ENCODE data around the gene PAQR8. TPM values are rescaled to one million over a fixed set of nuclear protein-coding genes. Genes with fewer than 3 reads are reported as not detected.

PAQR8 gene
- total and polyA plus RNA-seq, 2 of the 13 experiments (the other 11 are each of a cell fraction or from before 2014, with no cell fraction given) = 37.7 to 50.7 TPM

DNA sequence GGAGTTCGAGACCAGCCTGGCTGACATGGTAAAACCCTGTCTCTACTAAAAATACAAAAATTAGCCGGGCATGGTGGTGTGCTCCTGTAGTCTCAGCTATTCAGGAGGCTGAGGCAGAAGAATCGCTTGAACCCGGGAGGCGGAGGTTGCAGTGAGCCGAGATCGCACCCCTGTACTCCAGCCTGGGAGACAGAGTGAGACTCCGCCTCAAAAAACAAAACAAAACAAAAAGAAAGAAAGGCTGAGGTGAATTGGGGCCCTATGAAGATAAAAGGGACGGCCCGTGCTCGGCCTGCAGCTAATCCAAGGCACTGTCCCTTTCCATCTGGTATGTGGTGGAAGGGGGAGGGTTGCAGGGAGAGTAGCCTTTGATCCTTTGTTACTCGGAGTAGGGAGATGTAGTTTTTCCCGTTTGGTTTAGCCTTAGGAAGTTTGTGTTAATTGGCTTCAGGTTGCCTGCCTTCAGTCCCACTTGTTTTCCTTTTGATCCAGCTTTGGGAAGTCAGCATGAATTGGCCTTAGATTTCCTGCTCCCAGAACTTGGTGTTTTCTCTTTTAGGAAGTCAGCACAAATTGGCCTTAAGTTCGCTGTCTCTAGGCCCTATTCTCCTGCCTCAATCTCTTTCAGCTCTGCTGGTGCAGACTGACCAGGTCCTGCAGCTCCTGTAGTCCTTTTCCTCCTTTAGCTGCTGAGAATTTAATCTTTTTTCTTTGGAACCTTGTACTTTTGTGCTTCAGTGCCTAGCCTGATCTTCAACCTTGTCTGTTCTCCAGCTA is 36.1 kb upstream of the PAQR8 start (continued):
- TF ChIP-seq NFKBIZ (CRISPR knock-in tag; IDR thresholded peaks at IDR 0.05) (0 out of 2 replicates have a peak, but pooled peaks have one; percentile 67), ZNF567 (CRISPR knock-in tag; IDR thresholded peaks at IDR 0.05; ENCODE audit: borderline replicate concordance) (no peak), ZNF761 (CRISPR knock-in tag; conservative IDR thresholded peaks at IDR 0.05) (no peak), GABPA (IDR thresholded peaks at IDR 0.05; ENCODE audit: low read depth, low read length) (no peak), GABPA (CRISPR knock-in tag; IDR thresholded peaks at IDR 0.05; ENCODE audit: low read depth) (0 out of 2 replicates have a peak, but pooled peaks have one; percentile 19), ZNF331 (CRISPR knock-in tag; IDR thresholded peaks at IDR 0.05) (peak; percentile 82), SMARCC2 (IDR thresholded peaks at IDR 0.05) (no peak), ZNF639 (CRISPR knock-in tag; conservative IDR thresholded peaks at IDR 0.05) (0 out of 2 replicates have a peak, but pooled peaks have one; percentile 35), ZNF720 (CRISPR knock-in tag; IDR thresholded peaks at IDR 0.05) (no peak), GPN1 (CRISPR knock-in tag; IDR thresholded peaks at IDR 0.05; ENCODE audit: borderline replicate concordance) (no peak), ZNF33B (CRISPR knock-in tag; IDR thresholded peaks at IDR 0.05) (peak; percentile 72), ZFAT (CRISPR knock-in tag; conservative IDR thresholded peaks at IDR 0.05) (no peak), NFYB (CRISPR knock-in tag; IDR thresholded peaks at IDR 0.05) (no peak), ZNF891 (CRISPR knock-in tag; IDR thresholded peaks at IDR 0.05) (peak; percentile 30; the same call in 1 of the 2 replicates), ATRX (CRISPR knock-in tag; IDR thresholded peaks at IDR 0.05; ENCODE audit: borderline replicate concordance) (no peak), SMYD3 (CRISPR knock-in tag; IDR thresholded peaks at IDR 0.05) (peak; percentile 41; the same call in 1 of the 2 replicates), TCF7 (IDR thresholded peaks at IDR 0.05; ENCODE audit: low read depth) (peak; percentile 96), GATAD1 (CRISPR knock-in tag; IDR thresholded peaks at IDR 0.05) (peak; percentile 62; the same call in 1 of the 2 replicates)
- TF ChIP-seq, protein P1, sequence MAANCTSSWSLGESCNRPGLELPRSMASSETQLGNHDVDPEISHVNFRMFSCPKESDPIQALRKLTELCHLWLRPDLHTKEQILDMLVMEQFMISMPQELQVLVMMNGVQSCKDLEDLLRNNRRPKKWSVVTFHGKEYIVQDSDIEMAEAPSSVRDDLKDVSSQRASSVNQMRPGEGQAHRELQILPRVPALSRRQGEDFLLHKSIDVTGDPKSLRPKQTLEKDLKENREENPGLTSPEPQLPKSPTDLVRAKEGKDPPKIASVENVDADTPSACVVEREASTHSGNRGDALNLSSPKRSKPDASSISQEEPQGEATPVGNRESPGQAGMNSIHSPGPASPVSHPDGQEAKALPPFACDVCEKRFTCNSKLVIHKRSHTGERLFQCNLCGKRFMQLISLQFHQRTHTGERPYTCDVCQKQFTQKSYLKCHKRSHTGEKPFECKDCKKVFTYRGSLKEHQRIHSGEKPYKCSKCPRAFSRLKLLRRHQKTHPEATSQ (CRISPR knock-in tag; IDR thresholded peaks at IDR 0.05; ENCODE audit: borderline replicate concordance) = peak; percentile 84; the same call in 1 of the 2 replicates
- TF ChIP-seq, protein P2, sequence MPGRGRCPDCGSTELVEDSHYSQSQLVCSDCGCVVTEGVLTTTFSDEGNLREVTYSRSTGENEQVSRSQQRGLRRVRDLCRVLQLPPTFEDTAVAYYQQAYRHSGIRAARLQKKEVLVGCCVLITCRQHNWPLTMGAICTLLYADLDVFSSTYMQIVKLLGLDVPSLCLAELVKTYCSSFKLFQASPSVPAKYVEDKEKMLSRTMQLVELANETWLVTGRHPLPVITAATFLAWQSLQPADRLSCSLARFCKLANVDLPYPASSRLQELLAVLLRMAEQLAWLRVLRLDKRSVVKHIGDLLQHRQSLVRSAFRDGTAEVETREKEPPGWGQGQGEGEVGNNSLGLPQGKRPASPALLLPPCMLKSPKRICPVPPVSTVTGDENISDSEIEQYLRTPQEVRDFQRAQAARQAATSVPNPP (CRISPR knock-in tag; IDR thresholded peaks at IDR 0.05) = no peak; the same call in 1 of the 2 replicates
- TF ChIP-seq, protein P3, sequence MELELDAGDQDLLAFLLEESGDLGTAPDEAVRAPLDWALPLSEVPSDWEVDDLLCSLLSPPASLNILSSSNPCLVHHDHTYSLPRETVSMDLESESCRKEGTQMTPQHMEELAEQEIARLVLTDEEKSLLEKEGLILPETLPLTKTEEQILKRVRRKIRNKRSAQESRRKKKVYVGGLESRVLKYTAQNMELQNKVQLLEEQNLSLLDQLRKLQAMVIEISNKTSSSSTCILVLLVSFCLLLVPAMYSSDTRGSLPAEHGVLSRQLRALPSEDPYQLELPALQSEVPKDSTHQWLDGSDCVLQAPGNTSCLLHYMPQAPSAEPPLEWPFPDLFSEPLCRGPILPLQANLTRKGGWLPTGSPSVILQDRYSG (CRISPR knock-in tag; IDR thresholded peaks at IDR 0.05) = peak; percentile 49; the same call in 1 of the 2 replicates
- TF ChIP-seq, protein P4, sequence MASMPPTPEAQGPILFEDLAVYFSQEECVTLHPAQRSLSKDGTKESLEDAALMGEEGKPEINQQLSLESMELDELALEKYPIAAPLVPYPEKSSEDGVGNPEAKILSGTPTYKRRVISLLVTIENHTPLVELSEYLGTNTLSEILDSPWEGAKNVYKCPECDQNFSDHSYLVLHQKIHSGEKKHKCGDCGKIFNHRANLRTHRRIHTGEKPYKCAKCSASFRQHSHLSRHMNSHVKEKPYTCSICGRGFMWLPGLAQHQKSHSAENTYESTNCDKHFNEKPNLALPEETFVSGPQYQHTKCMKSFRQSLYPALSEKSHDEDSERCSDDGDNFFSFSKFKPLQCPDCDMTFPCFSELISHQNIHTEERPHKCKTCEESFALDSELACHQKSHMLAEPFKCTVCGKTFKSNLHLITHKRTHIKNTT (CRISPR knock-in tag; IDR thresholded peaks at IDR 0.05) = no peak
- TF ChIP-seq, protein P5, sequence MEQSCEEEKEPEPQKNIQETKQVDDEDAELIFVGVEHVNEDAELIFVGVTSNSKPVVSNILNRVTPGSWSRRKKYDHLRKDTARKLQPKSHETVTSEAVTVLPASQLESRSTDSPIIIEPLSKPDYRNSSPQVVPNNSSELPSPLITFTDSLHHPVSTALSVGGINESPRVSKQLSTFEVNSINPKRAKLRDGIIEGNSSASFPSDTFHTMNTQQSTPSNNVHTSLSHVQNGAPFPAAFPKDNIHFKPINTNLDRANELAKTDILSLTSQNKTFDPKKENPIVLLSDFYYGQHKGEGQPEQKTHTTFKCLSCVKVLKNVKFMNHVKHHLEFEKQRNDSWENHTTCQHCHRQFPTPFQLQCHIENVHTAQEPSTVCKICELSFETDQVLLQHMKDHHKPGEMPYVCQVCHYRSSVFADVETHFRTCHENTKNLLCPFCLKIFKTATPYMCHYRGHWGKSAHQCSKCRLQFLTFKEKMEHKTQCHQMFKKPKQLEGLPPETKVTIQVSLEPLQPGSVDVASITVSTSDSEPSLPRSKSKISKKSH (CRISPR knock-in tag; IDR thresholded peaks at IDR 0.05; ENCODE audit: borderline replicate concordance) = no peak; the same call in 1 of the 2 replicates
